MCF 10A (cell line): Measurements from ENCODE around the gene PXMP2. TPM values are rescaled to one million over a fixed set of nuclear protein-coding genes. Genes with fewer than 3 reads are reported as not detected.
"Not testable (repeated sequence)": the region's sequence is repeated elsewhere in the genome, so short reads cannot be mapped to it uniquely, and the experiment has no call there.

ENCODE experiments used
- BruUV-seq: library from RNA; stranded (reverse); fragments of 400-500 nt; replicated peaks from 2 replicates; lab custom pipeline; 2021; lab: Mats Ljungman, UMichigan
- CTCF ChIA-PET: fragments of 300-600 bp; sonication (Branson Sonifier 250); formaldehyde crosslinking; extraction: SDS; loops from one replicate; lab custom pipeline; 2021; ENCODE audit warnings: antibody characterized with exemption, inconsistent platforms; lab: Yijun Ruan, JAX
- POLR2A ChIA-PET: fragments of 300-600, 350-650 bp; sonication (Branson Sonifier 250); formaldehyde crosslinking; extraction: SDS; loops from one replicate; lab custom pipeline; 2020; ENCODE audit warnings: antibody characterized with exemption, inconsistent platforms; lab: Yijun Ruan, JAX
- DNase-seq: peaks from one replicate; pipeline ENCODE4 v3.0.0-alpha.2; 2018; ENCODE audit not compliant: unreplicated experiment
- H3K27ac Mint-ChIP-seq: one replicate; pipeline ENCODE4 v1.8.0; 2022; ENCODE audit warnings: mild to moderate bottlenecking, low read depth, mixed read lengths; ENCODE audit not compliant: unreplicated experiment
- H3K27me3 Mint-ChIP-seq: one replicate; pipeline ENCODE4 v1.8.0; 2022; ENCODE audit warnings: mixed read lengths; ENCODE audit not compliant: insufficient read depth, unreplicated experiment
- H3K36me3 Mint-ChIP-seq: one replicate; pipeline ENCODE4 v1.8.0; 2022; ENCODE audit warnings: mild to moderate bottlenecking, moderate library complexity, mixed read lengths; ENCODE audit not compliant: insufficient read depth, unreplicated experiment
- H3K4me1 Mint-ChIP-seq: one replicate; pipeline ENCODE4 v1.8.0; 2022; ENCODE audit warnings: mixed read lengths; ENCODE audit not compliant: insufficient read depth, unreplicated experiment
- H3K4me3 Mint-ChIP-seq: one replicate; pipeline ENCODE4 v1.8.0; 2022; ENCODE audit warnings: mild to moderate bottlenecking, moderate library complexity, mixed read lengths; ENCODE audit not compliant: unreplicated experiment
- H3K9me3 Mint-ChIP-seq: one replicate; pipeline ENCODE4 v1.8.0; 2022; ENCODE audit warnings: mixed read lengths; ENCODE audit not compliant: unreplicated experiment
- intact Hi-C: fragments of 100-400 bp; cut with micrococcal nuclease; formaldehyde crosslinking; loops from 2 replicates; pipeline ENCODE4 v1.14.1; 2022
- total RNA-seq: library from RNA; stranded (reverse); gene quantifications from 2 replicates; pipeline ENCODE4 v1.2.3, GENCODE V29; 2022
- TF ChIP-seq, protein P1 (sequence below): fragments of 200-600 bp; IDR thresholded peaks from one replicate; pipeline ENCODE4 v1.8.0; 2022; ENCODE audit warnings: antibody characterized with exemption, mild to moderate bottlenecking; ENCODE audit not compliant: unreplicated experiment

Gene PXMP2
- total RNA-seq, 1 experiment from 2014 or later, result 28.1 TPM

DNA sequence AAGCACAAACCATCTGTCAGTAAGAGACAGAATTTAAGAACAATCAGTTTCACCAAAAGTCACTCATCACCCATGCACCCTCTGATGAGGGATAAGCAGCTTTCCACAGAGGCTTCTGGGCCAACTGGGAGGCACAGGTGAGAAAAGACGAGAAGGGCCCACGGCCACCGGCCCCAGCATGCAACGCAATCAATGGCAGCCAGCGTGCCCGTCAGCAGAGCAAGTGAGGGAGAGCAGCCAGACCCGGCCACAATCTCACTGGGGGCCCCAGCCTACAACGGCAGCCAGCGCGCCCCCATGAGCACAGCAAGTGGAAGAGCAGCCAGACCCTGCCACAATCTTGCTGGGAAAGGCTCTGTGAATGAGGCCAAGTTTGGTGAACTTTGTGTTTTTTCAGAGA, 60.9 kb downstream of the PXMP2 start:
- Mint-ChIP-seq H3K4me1 (no peaks in the 10 kb centered on the region), H3K27ac (no peak overlapping the region), H3K9me3 (no peaks in the 10 kb centered on the region), H3K36me3 (peaks cover 100% of the 10 kb centered on the region), H3K4me3 (no peak overlapping the region), H3K27me3 (no peaks in the 10 kb centered on the region)
- no peak for DNase-seq
- intact Hi-C loops, result no loop called here
- CTCF ChIA-PET, result interaction anchor here (1.0 kb wide), 1 partner anchor 58 kb away, joined by 3 read pairs; no protein-coding TSS in a partner anchor
- POLR2A ChIA-PET, result interaction anchor here (1.0 kb wide), 1 partner anchor 11 kb away, joined by 3 read pairs; no protein-coding TSS in a partner anchor
- no TSS peak for BruUV-seq
- TF ChIP-seq, protein P1, sequence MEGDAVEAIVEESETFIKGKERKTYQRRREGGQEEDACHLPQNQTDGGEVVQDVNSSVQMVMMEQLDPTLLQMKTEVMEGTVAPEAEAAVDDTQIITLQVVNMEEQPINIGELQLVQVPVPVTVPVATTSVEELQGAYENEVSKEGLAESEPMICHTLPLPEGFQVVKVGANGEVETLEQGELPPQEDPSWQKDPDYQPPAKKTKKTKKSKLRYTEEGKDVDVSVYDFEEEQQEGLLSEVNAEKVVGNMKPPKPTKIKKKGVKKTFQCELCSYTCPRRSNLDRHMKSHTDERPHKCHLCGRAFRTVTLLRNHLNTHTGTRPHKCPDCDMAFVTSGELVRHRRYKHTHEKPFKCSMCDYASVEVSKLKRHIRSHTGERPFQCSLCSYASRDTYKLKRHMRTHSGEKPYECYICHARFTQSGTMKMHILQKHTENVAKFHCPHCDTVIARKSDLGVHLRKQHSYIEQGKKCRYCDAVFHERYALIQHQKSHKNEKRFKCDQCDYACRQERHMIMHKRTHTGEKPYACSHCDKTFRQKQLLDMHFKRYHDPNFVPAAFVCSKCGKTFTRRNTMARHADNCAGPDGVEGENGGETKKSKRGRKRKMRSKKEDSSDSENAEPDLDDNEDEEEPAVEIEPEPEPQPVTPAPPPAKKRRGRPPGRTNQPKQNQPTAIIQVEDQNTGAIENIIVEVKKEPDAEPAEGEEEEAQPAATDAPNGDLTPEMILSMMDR, result no peak

DNA sequence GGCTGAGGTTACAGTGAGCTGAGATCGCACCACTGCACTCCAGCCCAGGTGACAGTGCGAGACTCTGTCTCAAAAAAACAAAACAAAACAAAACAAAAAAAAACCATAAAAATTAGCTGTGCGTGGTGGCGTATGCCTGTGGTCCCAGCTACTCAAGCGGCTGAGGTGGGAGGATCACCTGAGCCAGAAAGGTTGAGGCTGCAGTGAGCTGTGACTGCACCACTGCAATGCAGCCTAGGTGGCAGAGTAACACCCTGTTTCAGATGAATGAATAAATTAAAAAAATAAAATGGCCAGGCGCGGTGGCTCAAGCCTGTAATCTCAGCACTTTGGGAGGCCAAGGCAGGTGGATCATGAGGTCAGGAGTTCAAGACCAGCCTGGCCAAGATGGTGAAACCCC, 66.3 kb downstream of the PXMP2 start:
- BruUV-seq, H3K27ac Mint-ChIP-seq, H3K9me3 Mint-ChIP-seq, DNase-seq, H3K4me1 Mint-ChIP-seq, intact Hi-C loops, CTCF ChIA-PET, H3K27me3 Mint-ChIP-seq, H3K4me3 Mint-ChIP-seq: not testable (repeated sequence)
- POLR2A ChIA-PET, result interaction anchor here (0.5 kb wide), 1 partner anchor 18 kb away, joined by 3 read pairs; no protein-coding TSS in a partner anchor
- peaks cover 100% of the 10 kb centered on the region for H3K36me3 Mint-ChIP-seq

DNA sequence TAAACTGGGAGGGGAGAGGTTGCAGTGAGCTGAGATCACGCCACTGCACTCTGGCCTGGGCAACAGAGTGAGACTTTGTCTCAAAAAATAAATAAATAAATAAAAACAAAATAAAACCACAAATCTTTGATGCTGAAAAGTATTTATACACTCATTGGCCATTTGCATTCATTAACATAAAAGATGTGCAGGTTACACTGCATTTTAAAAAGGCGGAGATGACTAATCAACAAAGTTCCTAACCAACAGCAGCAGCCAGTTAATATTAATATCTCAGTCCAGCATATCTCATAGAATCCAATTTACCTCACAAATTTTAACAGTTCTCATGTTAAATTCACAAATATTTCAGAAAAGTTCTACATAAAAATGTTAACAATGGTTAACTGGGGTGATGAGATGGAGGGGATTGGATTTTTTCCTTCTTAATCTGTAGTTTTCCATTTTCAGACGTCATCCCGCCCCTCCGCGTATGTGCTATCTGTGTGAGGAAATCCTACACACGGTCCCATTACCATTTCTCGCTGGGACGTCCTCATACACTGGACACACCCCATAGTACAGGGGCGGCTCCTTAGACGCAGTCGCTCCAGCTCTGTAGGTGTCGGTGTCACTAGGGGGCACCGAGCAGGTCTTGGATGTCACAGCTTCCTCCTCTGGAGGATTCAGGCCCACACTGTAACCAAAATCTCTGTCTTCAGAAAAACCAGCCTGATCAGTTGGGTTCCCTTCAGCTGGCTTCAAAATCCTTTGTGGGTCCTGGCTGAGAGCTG, 67.0 kb downstream of the PXMP2 start:
- H3K4me3 Mint-ChIP-seq, result no peak overlapping the region
- intact Hi-C loops, result no loop called here
- no peak for DNase-seq
- TF ChIP-seq, protein P1, result no peak
- H3K27me3 Mint-ChIP-seq, result no peaks in the 10 kb centered on the region
- no peaks in the 10 kb centered on the region for H3K9me3 Mint-ChIP-seq
- peaks cover 4% of the 10 kb centered on the region for H3K4me1 Mint-ChIP-seq
- BruUV-seq, result no TSS peak
- ChIA-PET POLR2A (no interaction called here), CTCF (no interaction called here)
- H3K36me3 Mint-ChIP-seq, result peaks cover 95% of the 10 kb centered on the region
- no peak overlapping the region for H3K27ac Mint-ChIP-seq

Other genes starting within 250 kb of the PXMP2 start
- 47.4 and 48.8 TPM in 2 replicates for gene FBRSL1, start 197.4 kb upstream of the PXMP2 start, total RNA-seq
- gene LRCOL1, start 77.0 kb upstream of the PXMP2 start, total RNA-seq, result not detected in 2 replicates
- gene P2RX2, start 68.8 kb upstream of the PXMP2 start, total RNA-seq, result not detected in 2 replicates
- 36.3 and 40.4 TPM in 2 replicates for gene POLE, start 245 bp upstream of the PXMP2 start, total RNA-seq
- 69.8 and 84.0 TPM in 2 replicates for gene PGAM5, start 23.3 kb downstream of the PXMP2 start, total RNA-seq
- 111 and 142 TPM in 2 replicates for gene ANKLE2, start 74.2 kb downstream of the PXMP2 start, total RNA-seq
- 94.9 and 116 TPM in 2 replicates for gene GOLGA3, start 141.3 kb downstream of the PXMP2 start, total RNA-seq
- gene CHFR, start 200.0 kb downstream of the PXMP2 start, total RNA-seq, result 41.0 and 42.4 TPM in 2 replicates